ENCODE measurements around the gene NPTX1.
A peak's percentile ranks its signal among the peaks of the same experiment; 100 is the strongest.

NPTX1 gene

GRCh38 chr17:80460429-80460834 lies 16.0 kb downstream of the NPTX1 start:
- Histone ChIP-seq H3K36me3 (ENCODE audit: control insufficient read depth, insufficient read depth, low read length) (no peaks in the 10 kb centered on the region), H3K4me3 (ENCODE audit: low read length) (no peak overlapping the region), H3K9ac (ENCODE audit: low read length) (no peak overlapping the region), H3K4me1 (ENCODE audit: control insufficient read depth, insufficient read depth, low read length) (peaks cover 42% of the 10 kb centered on the region), H3K27ac (ENCODE audit: low read depth, low read length) (peak overlapping the region; percentile 67), H3K27me3 (ENCODE audit: control insufficient read depth, insufficient read depth, low read length) (no peaks in the 10 kb centered on the region)

- Histone ChIP-seq H3K27me3 (ENCODE audit: control insufficient read depth, insufficient read depth, low read length) (no peaks in the 10 kb centered on the region), H3K4me3 (ENCODE audit: low read length) (no peak overlapping the region), H3K27ac (ENCODE audit: low read depth, low read length) (no peak overlapping the region), H3K4me1 (ENCODE audit: control insufficient read depth, insufficient read depth, low read length) (peaks cover 45% of the 10 kb centered on the region), H3K9ac (ENCODE audit: low read length) (no peak overlapping the region), H3K36me3 (ENCODE audit: control insufficient read depth, insufficient read depth, low read length) (no peaks in the 10 kb centered on the region)
Measured at GRCh38 chr17:80459234-80459633, 17.2 kb downstream of the NPTX1 start.

GRCh38 chr17:80458016-80458415 lies 18.4 kb downstream of the NPTX1 start:
- Histone ChIP-seq H3K36me3 (ENCODE audit: control insufficient read depth, insufficient read depth, low read length) (no peaks in the 10 kb centered on the region), H3K27me3 (ENCODE audit: control insufficient read depth, insufficient read depth, low read length) (no peaks in the 10 kb centered on the region), H3K9ac (ENCODE audit: low read length) (no peak overlapping the region), H3K27ac (ENCODE audit: low read depth, low read length) (peak overlapping the region; percentile 96), H3K4me3 (ENCODE audit: low read length) (no peak overlapping the region), H3K4me1 (ENCODE audit: control insufficient read depth, insufficient read depth, low read length) (peaks cover 45% of the 10 kb centered on the region)

GRCh38 chr17:80457236-80457856 lies 19.1 kb downstream of the NPTX1 start:
- Histone ChIP-seq H3K4me1 (ENCODE audit: control insufficient read depth, insufficient read depth, low read length) (peaks cover 45% of the 10 kb centered on the region), H3K27ac (ENCODE audit: low read depth, low read length) (peak overlapping the region; percentile 96), H3K4me3 (ENCODE audit: low read length) (peak overlapping the region; percentile 30), H3K36me3 (ENCODE audit: control insufficient read depth, insufficient read depth, low read length) (no peaks in the 10 kb centered on the region), H3K27me3 (ENCODE audit: control insufficient read depth, insufficient read depth, low read length) (no peaks in the 10 kb centered on the region), H3K9ac (ENCODE audit: low read length) (no peak overlapping the region)

GRCh38 chr17:80456465-80457235 lies 19.8 kb downstream of the NPTX1 start:
- no peak overlapping the region for H3K9ac ChIP-seq (ENCODE audit: low read length)
- peak overlapping the region; percentile 30 for H3K4me3 ChIP-seq (ENCODE audit: low read length)
- H3K4me1 ChIP-seq (ENCODE audit: control insufficient read depth, insufficient read depth, low read length) = peaks cover 40% of the 10 kb centered on the region
- H3K27me3 ChIP-seq (ENCODE audit: control insufficient read depth, insufficient read depth, low read length) = no peaks in the 10 kb centered on the region
- H3K27ac ChIP-seq (ENCODE audit: low read depth, low read length) = peak overlapping the region; percentile 96
- H3K36me3 ChIP-seq (ENCODE audit: control insufficient read depth, insufficient read depth, low read length) = no peaks in the 10 kb centered on the region

GRCh38 chr17:80455784-80456183 lies 20.6 kb downstream of the NPTX1 start:
- Histone ChIP-seq H3K4me1 (ENCODE audit: control insufficient read depth, insufficient read depth, low read length) (peaks cover 33% of the 10 kb centered on the region), H3K36me3 (ENCODE audit: control insufficient read depth, insufficient read depth, low read length) (no peaks in the 10 kb centered on the region), H3K9ac (ENCODE audit: low read length) (no peak overlapping the region), H3K27me3 (ENCODE audit: control insufficient read depth, insufficient read depth, low read length) (no peaks in the 10 kb centered on the region), H3K27ac (ENCODE audit: low read depth, low read length) (peak overlapping the region; percentile 96), H3K4me3 (ENCODE audit: low read length) (no peak overlapping the region)

- no peaks in the 10 kb centered on the region for H3K27me3 ChIP-seq (ENCODE audit: control insufficient read depth, insufficient read depth, low read length)
- H3K36me3 ChIP-seq (ENCODE audit: control insufficient read depth, insufficient read depth, low read length) = no peaks in the 10 kb centered on the region
- H3K9ac ChIP-seq (ENCODE audit: low read length) = peak overlapping the region; percentile 76
- peak overlapping the region; percentile 85 for H3K4me3 ChIP-seq (ENCODE audit: low read length)
- H3K4me1 ChIP-seq (ENCODE audit: control insufficient read depth, insufficient read depth, low read length) = peaks cover 33% of the 10 kb centered on the region
- peak overlapping the region; percentile 96 for H3K27ac ChIP-seq (ENCODE audit: low read depth, low read length)
Measured at GRCh38 chr17:80455336-80455710, 21.1 kb downstream of the NPTX1 start.

- H3K27me3 ChIP-seq (ENCODE audit: control insufficient read depth, insufficient read depth, low read length) = no peaks in the 10 kb centered on the region
- H3K4me1 ChIP-seq (ENCODE audit: control insufficient read depth, insufficient read depth, low read length) = peaks cover 31% of the 10 kb centered on the region
- H3K9ac ChIP-seq (ENCODE audit: low read length) = peak overlapping the region; percentile 89
- peak overlapping the region; percentile 85 for H3K4me3 ChIP-seq (ENCODE audit: low read length)
- H3K36me3 ChIP-seq (ENCODE audit: control insufficient read depth, insufficient read depth, low read length) = no peaks in the 10 kb centered on the region
- peak overlapping the region; percentile 96 for H3K27ac ChIP-seq (ENCODE audit: low read depth, low read length)
Measured at GRCh38 chr17:80454557-80455335, 21.7 kb downstream of the NPTX1 start.

GRCh38 chr17:80453998-80454556 lies 22.3 kb downstream of the NPTX1 start:
- peak overlapping the region; percentile 96 for H3K27ac ChIP-seq (ENCODE audit: low read depth, low read length)
- H3K27me3 ChIP-seq (ENCODE audit: control insufficient read depth, insufficient read depth, low read length) = no peaks in the 10 kb centered on the region
- peak overlapping the region; percentile 89 for H3K9ac ChIP-seq (ENCODE audit: low read length)
- peak overlapping the region; percentile 60 for H3K4me3 ChIP-seq (ENCODE audit: low read length)
- peaks cover 31% of the 10 kb centered on the region for H3K4me1 ChIP-seq (ENCODE audit: control insufficient read depth, insufficient read depth, low read length)
- no peaks in the 10 kb centered on the region for H3K36me3 ChIP-seq (ENCODE audit: control insufficient read depth, insufficient read depth, low read length)

GRCh38 chr17:80453126-80453997 lies 23.0 kb downstream of the NPTX1 start:
- Histone ChIP-seq H3K4me1 (ENCODE audit: control insufficient read depth, insufficient read depth, low read length) (peaks cover 31% of the 10 kb centered on the region), H3K27ac (ENCODE audit: low read depth, low read length) (no peak overlapping the region)

GRCh38 chr17:80452173-80452915 lies 24.1 kb downstream of the NPTX1 start:
- no peaks in the 10 kb centered on the region for H3K27me3 ChIP-seq (ENCODE audit: control insufficient read depth, insufficient read depth, low read length)
- no peak overlapping the region for H3K4me3 ChIP-seq (ENCODE audit: low read length)
- no peaks in the 10 kb centered on the region for H3K36me3 ChIP-seq (ENCODE audit: control insufficient read depth, insufficient read depth, low read length)
- no peak overlapping the region for H3K27ac ChIP-seq (ENCODE audit: low read depth, low read length)
- H3K4me1 ChIP-seq (ENCODE audit: control insufficient read depth, insufficient read depth, low read length) = peaks cover 24% of the 10 kb centered on the region
- H3K9ac ChIP-seq (ENCODE audit: low read length) = no peak overlapping the region

More at GRCh38 chr17:80453126-80453997, 23.0 kb downstream of the NPTX1 start:
- H3K4me3 ChIP-seq (ENCODE audit: low read length) = peak overlapping the region; percentile 60
- no peaks in the 10 kb centered on the region for H3K36me3 ChIP-seq (ENCODE audit: control insufficient read depth, insufficient read depth, low read length)
- H3K27me3 ChIP-seq (ENCODE audit: control insufficient read depth, insufficient read depth, low read length) = no peaks in the 10 kb centered on the region
- no peak overlapping the region for H3K9ac ChIP-seq (ENCODE audit: low read length)

Measured in rectal smooth muscle tissue (tissue), 1 donor.